Cardiac muscle cell (in vitro differentiated cells and primary cell): ENCODE results near the gene CD300C. TPM values are rescaled to one million over a fixed set of nuclear protein-coding genes. Genes with fewer than 3 reads are reported as not detected.

ENCODE experiments used
- DNase-seq, 2 donors: peaks; one replicate each; pipeline versions ENCODE4 v3.0.0 to v3.0.0-alpha.2; 2010 to 2017; ENCODE audit warnings: low read depth in 1 of 2, low spot score in 1 of 2
- H3K27ac ChIP-seq: fragments of 200-600 bp; sonication (generic); 2 replicates; pipeline ENCODE4 v1.5.1; 2016
- H3K27me3 ChIP-seq: fragments of 200-600 bp; sonication (generic); 2 replicates; pipeline ENCODE4 v1.6.0; 2016; ENCODE audit warnings: control low read depth
- H3K36me3 ChIP-seq: fragments of 200-600 bp; sonication (generic); 2 replicates; pipeline ENCODE4 v1.5.1; 2016; ENCODE audit warnings: control low read depth
- H3K4me1 ChIP-seq: fragments of 200-600 bp; sonication (generic); 2 replicates; pipeline ENCODE4 v1.8.1; 2017; ENCODE audit warnings: low read depth, mild to moderate bottlenecking, mixed run types
- H3K4me3 ChIP-seq: fragments of 200-600 bp; sonication (generic); 2 replicates; pipeline ENCODE4 v1.5.1; 2016; ENCODE audit warnings: mild to moderate bottlenecking
- H3K9me3 ChIP-seq: fragments of 200-600 bp; sonication (generic); 2 replicates; pipeline ENCODE4 v1.5.1; 2017; ENCODE audit warnings: low read depth, mild to moderate bottlenecking, control low read depth
- CTCF ChIP-seq: IDR thresholded peaks from 2 replicates; pipeline ENCODE4 v1.5.1; 2012; ENCODE audit warnings: low read depth, mild to moderate bottlenecking, low read length
- polyA plus RNA-seq: library from polyadenylated mRNA; unstranded; fragments of >200 nt; fragmentation: Nextera tagmentation; extraction: Ambion mirVana; gene quantifications from 2 replicates; pipeline ENCODE4 v1.2.1, GENCODE V29; 2016
- total RNA-seq: library from RNA; depleted of rRNA; stranded (reverse); fragments of >200 nt; gene quantifications from 2 replicates; pipeline ENCODE4 v1.2.3, GENCODE V29; 2016

The CD300C gene
- total and polyA plus RNA-seq, 2 experiments from 2014 or later, result 0.12 to 0.83 TPM

DNA sequence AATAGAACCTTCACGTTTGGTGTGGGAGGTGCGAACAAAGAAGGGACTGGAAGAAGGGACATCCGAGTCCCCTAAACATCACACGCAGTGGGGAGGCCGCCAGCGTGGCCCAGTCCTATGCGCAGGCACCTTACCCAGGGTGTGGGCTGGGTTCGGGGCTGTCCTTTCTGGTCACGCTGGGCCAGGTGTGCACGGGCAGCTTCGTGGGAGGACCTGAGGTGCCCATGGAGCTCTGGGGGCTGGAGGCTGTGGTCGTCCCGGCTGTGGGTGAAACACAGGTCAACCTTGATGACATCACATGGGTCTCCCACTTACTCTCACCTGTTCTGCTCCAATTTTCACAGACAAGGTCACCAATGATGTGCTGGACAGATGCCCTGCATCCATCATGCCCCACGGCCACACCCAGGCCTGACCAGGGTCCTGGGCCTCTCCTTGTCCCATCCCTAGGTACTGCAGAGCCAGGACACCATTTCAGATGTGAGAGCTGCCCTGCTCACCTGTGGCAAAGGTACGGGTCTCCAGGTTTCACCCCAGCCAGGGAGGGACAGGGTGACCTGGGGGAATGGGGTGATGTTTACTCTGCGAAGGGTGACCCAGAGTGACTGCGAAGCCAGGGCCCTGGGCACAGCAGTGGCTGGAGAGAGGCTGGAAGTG, 3.1 kb downstream of the CD300C start:
- TF ChIP-seq CTCF, result no peak
- no peak overlapping the region for H3K27ac ChIP-seq
- peaks cover 4% of the 10 kb centered on the region for H3K27me3 ChIP-seq
- H3K4me3 ChIP-seq, result no peak overlapping the region
- no peaks in the 10 kb centered on the region for H3K36me3 ChIP-seq
- DNase-seq, result no peak
- no peaks in the 10 kb centered on the region for H3K9me3 ChIP-seq
- no peaks in the 10 kb centered on the region for H3K4me1 ChIP-seq

GRCh38 chr17:74542166-74542565, 3.7 kb downstream of the CD300C start:
- Histone ChIP-seq H3K27me3 (peaks cover 10% of the 10 kb centered on the region), H3K9me3 (no peaks in the 10 kb centered on the region), H3K4me1 (no peaks in the 10 kb centered on the region), H3K4me3 (no peak overlapping the region), H3K27ac (no peak overlapping the region), H3K36me3 (no peaks in the 10 kb centered on the region)
- no peak for TF ChIP-seq CTCF
- DNase-seq, result no peak

DNA sequence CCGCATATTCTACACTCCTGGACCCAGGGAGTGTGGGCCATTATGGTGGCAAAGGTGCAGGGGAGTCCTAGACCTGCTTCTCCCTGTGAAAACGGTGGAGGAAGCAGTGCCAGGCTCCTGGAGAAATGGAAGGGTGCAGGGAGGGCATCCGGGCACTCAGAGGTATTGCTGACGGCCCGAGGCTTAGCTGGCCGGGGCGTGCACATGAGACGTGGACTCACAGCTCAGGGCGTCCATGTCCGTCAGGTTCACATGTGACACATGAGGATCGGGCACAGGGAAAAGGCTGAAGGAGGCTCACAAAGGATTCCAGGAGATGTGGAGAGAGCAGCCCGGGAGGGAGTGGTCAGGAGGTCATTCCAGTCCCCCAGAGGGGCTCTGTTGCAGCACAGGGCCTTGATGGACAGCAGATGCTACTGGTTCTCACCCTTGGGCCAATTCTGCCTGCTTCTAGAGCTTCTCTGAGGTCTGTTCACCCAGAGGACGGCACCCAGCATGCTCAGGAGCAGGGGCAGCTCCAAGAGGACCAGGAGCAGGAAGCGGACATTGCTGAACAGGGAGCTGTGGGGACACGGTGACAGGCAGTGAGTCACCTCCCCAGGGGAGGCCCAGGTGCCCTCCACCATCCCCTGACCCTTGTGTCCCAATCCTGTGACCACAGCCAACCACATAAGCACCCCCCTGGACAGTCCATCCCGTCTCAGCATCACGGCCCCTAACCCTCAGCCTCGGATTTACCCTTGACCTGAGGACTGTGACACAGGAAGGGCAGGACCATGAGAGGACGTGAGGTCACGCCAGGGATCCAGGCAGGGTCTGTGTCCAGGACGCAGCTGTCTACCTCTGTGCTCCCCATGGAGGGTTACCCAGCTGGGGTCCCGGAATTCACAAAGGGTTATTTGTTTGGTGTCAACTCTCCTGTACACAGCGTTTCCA, 4.5 kb downstream of the CD300C start:
- no peak for DNase-seq
- Histone ChIP-seq H3K27me3 (peaks cover 14% of the 10 kb centered on the region), H3K4me1 (no peaks in the 10 kb centered on the region), H3K36me3 (no peaks in the 10 kb centered on the region), H3K9me3 (no peaks in the 10 kb centered on the region), H3K27ac (no peak overlapping the region), H3K4me3 (no peak overlapping the region)
- no peak for TF ChIP-seq CTCF

- TF ChIP-seq CTCF, result no peak
- Histone ChIP-seq H3K27ac (no peak overlapping the region), H3K36me3 (no peaks in the 10 kb centered on the region), H3K4me1 (no peaks in the 10 kb centered on the region), H3K4me3 (no peak overlapping the region), H3K9me3 (no peaks in the 10 kb centered on the region), H3K27me3 (peaks cover 14% of the 10 kb centered on the region)
- DNase-seq, result no peak
Measured at GRCh38 chr17:74539281-74539820, 6.6 kb downstream of the CD300C start.

DNA sequence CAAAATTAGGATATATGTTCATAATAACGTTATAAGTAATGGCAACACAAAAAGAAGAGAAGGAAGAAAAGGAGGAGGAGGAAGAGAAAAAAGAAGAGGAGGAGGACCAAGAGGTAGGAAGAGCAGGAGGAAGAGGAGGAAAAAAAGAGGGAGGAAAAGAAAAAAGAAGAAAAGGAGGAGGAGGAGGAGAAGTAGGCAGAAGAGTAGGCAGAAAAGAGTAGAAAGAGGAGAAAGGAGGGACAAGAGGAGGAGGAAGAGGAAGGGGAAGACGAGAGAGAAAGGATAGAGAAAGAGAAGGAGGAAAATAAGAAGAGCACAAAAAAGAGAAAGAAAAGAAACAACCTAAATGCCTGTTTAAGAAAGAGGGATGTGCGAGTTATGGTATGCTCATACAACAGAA, 9.0 kb downstream of the CD300C start:
- H3K9me3 ChIP-seq, result no peaks in the 10 kb centered on the region
- H3K27ac ChIP-seq, result no peak overlapping the region
- H3K4me1 ChIP-seq, result no peaks in the 10 kb centered on the region
- no peak overlapping the region for H3K4me3 ChIP-seq
- no peak for DNase-seq
- no peak for TF ChIP-seq CTCF
- no peaks in the 10 kb centered on the region for H3K36me3 ChIP-seq
- H3K27me3 ChIP-seq, result peaks cover 14% of the 10 kb centered on the region
